SKM-1 treated with dmso at 0.1 percent for 144 hours (cell line): ENCODE results near the gene MRPL1.
"Not testable (repeated sequence)": the region's sequence is repeated elsewhere in the genome, so short reads cannot be mapped to it uniquely, and the experiment has no call there.

Experiments
- DNase-seq: peaks from one replicate; lab custom pipeline; 2025; ENCODE audit not compliant: unreplicated experiment; lab: John Stamatoyannopoulos, UW

Gene MRPL1

DNA sequence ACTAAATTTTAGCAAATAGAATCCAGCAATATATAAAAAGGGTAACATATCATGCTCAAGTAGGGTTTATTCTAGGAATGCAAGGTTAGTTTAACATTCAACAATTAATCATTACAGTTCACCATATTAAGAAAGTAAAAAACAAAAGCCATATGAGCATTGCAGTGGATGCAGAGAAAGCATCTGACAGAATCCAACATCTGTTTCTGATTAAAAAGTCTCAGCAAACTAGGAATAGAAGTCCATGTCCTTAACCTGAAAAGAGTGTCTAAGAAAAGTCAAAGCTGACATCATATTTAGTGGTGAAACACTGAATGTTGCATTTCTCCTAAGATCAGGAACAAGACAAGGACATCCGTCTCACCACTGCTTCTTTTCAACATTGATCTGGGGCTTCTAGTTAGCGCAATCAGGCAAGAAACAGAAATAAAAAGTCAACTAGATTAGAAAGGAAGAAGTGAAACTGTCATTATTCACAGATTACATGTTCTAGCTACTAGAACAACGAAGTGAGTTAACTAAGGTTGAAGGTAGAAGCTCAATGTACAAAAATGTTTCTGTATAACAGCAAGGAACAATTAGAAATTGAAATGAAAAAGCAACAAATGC lies 49.3 kb downstream of the MRPL1 start:
- DNase-seq = peak; percentile 45

DNA sequence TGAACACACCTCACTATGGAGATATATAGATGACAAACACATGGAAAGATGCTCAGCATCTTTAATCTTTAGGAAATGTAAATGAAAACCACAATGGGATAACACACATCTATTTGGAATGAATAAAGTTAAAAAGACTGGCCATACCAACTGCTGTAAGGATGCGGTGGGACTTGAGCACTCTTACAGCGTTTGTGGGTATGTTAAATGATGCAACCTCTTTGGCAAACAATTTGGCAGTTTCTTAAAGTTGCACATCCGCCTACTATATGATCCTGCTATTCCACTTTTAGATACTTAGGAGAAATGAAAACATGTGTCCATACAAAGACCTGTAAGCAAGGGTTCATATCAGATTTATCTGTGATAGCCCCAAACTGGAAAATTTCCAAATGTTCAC lies 50.7 kb downstream of the MRPL1 start:
- DNase-seq = no peak

DNA sequence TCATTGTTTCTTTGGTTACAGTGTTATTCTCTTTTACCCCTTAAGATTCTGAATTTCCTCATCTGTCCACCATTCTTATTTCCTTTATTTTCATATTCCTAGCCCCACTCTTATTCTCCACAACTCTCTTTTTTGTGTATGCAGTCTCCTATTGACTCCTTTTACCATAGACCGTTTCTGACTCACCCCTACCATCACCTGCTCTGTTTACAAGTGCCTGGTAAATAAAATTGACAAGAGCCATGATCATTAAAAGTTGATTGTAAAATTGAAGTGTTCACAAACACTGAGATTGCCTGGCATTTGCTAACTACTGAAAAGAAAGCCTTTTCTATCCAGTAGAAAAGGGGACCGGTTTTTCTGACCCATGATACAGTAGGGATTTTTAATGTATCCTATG lies 54.4 kb downstream of the MRPL1 start:
- no peak for DNase-seq

DNA sequence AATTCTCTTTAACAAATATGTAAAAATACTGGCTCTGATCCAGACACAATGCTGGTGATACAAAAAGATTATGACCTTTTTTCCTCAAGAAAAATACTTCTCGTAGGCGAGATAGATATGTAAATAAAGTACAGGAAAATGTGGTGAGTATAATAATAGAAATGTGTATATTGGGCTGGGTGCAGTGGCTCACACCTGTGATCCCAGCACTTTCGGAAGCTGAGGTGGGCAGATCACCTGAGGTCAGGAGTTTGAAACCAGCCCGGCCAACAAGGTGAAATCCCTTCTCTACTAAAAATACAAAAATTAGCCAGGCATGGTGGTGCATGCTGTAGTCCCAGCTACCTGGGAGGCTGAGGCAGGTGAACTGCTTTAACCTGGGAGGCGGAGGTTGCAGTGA lies 55.0 kb downstream of the MRPL1 start:
- no peak for DNase-seq

DNA sequence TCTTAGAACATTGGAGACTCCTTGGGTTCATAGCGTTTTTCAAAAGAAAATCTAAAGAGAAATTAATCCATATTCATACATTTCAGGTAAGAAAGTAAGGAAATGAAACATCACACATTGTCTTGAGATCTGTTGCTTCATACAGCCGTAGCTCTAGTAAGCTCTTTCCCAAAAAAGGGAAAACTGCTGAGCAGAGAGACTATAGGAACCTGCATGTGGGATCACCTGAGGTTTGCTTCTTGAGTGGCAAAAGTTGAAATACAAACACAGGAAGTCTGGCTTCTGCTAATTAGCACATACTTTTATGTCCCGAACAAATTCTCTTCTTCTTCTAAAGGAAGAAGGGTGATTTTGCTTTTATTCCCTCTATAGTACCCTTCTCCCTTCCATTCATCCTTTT lies 57.7 kb downstream of the MRPL1 start:
- DNase-seq = no peak

DNA sequence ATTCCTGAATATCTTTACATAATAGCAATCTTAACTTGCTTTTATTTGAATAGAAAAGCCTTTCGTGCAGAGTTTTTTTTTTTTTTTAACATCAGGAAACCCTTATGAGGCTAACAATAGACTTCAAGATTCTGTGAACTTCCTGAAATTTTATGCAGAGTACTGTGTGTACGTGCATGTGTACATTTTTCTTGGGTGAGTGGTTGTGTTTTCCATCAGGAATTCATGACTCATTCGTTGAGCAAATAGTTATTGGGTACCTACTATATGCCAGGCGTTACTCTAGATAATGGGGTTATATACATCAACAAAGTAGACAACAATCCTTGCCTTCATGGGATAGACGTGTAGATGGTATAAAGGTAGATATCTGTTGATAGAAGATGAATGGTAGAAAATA lies 59.1 kb downstream of the MRPL1 start:
- DNase-seq = no peak

DNA sequence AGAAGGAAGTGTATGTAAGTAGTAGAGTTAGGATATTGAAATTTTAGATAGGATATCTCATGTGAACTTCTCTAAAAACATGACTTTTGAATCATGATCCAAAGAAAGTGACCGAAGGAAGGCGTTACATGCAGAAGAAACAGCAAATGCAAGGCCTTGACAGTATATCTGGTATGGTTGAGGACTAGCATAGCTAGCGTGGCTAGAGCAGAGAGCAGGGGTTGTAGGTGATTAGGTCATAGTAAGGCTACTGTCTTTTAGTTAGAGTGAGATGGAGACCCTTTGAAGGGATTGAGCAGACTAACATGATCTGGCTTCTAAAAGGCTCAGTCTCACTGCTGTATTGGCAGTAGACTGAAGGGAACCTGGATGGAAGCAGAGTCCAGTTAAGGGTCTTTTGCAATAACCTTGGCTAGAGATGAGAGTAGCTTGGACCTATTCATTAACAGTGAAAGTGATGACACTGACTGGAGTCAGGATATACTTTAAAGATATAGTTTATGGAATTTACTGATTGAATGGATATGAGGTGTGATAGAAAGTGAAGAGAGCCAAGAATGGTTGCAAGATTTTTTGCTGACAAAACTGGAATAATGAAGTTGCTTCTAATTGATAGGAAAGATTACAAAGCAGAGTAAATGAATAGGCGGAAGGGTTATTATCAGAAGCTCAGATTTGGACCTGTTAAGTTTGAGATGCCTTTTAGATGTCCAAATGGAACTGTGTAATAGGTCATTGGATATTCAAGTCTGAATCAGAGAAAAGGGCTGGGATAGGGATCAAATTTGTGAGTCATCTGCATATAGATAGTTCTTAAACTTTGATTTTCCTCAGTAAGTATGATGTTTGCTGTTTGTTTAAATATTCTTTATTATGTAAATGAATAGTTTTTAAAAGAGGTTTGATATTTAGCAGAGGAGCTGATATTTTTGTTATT lies 59.8 kb downstream of the MRPL1 start:
- DNase-seq = no peak

DNA sequence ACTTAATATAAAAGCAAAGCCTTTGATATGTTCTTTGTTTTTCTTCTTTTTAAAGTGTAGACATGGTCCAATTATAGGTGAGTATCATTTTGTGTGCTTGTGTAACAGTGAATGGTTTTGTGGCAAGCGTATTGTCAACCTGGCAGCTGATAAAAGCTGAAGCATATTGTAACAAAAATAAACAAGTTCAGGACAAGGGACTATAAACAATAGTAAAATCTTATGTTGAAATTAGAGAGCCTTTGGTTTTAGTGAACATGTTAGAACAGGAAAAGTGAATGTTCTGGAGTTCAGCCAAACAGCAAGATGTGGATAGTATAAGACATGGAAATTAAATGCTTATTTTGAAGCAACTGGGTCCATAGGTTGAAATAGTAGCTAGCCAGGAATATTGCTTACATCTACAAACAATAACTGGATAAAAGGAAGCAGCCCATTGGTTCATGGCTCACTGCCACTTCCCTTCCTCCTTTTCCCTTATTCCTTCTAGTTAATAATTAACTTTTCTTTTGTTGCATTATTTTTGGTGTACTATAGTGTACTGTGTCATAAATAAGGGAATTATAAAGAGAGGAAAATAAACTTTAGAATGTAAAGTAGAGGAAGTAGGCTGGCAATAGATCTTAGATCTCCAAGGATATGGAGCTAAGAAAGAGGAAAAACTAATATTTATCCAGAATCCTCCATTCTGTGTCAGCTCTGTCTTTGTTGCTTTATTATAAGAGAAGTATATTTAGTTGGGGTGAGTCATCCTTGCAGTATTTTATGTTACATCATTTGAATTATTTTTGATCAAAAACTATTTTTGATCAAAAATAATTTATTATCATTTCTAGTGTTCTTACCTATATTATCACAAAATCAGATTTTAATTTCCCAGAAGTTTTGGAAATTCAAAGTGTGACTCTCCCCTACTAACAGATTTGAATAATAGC lies 65.6 kb downstream of the MRPL1 start:
- no peak for DNase-seq

DNA sequence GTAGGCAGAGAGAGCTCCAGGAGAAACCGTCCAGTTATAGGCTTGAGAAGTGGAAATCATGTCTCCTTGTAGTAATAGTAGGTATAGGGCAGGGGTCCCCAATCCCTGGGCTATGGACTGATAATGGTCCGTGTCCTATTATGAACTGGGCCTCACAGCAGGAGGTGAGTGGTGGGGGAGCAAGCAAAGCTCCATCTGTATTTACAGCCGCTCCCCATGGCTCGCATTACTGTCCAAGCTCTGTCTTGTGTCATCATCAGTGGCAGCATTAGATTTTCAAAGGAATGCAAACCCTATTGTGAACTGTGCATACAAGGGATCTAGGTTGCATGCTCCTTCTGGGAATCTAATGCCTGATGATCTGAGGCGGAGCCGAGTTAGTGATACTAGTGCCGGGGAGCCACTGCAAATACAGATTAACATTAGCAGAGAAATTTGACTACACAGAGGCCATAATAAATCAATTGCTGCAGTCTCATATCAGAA lies 67.6 kb downstream of the MRPL1 start:
- no peak for DNase-seq

DNA sequence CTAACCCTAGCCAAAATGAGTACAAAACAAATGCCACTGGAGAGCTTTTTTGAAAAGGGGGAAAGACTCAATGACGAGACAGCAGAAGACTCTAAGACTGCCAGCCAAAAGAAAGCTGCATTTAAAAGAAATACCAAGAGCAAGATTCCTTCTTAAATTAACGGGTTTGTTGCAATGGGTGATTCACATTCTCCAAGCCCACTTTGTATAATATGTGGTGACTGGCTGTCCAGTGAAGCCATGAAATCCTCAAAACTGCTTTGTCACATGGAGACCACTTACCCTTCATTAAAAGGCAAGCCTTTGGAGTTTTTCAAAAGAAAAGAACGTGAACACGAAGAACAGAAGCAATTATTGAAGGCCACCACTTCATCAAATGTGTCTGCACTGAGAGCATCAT lies 68.2 kb downstream of the MRPL1 start:
- no peak for DNase-seq

DNA sequence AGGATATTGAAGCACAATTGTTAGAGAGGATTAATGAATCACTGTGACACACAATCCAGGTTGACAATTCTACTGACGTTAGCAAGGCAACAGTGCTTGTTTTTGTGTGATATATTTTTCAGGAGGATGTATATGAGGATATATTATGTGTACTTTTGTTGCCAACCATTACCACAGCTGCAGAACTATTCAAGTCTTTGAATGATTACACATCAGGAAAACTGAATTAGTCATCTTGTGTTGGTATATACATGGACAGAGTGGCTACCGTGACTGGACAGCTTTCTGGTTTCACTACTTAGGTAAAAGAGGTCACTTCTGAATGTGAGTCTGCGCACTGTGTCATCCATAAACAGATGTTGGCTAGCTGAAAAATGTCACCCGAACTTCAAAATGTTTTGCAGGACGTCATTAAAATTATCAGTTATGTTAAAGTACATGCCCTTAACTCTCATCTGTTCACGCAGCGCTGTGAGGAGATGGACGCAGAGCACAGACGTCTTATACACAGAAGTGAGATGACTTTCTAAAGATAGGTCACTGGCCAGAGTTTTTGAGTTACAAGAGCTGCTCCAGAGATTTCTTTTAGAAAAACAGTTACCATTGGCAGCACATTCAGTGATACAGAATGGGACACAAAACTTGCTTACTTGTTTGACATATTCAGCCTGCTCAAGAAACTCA lies 69.0 kb downstream of the MRPL1 start:
- DNase-seq = no peak

DNA sequence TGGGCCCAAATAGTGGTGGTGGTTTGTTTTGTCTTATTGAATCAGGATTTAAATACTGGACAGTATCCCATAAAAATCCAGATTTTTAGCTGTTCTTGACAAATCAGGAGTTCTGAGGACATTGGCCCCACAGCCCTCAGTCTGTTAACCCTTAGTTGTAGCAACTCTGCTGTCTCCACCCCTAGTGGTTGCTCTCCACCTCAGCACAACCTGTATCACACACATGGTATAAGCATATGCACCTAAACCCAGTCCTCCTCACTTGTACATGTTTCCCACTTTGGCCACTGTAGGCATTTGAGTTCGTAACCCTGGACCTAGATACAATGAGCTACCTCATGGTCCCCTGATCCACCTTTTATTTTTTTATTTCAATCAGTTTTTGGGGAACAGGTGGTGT lies 75.9 kb downstream of the MRPL1 start:
- DNase-seq = no peak

DNA sequence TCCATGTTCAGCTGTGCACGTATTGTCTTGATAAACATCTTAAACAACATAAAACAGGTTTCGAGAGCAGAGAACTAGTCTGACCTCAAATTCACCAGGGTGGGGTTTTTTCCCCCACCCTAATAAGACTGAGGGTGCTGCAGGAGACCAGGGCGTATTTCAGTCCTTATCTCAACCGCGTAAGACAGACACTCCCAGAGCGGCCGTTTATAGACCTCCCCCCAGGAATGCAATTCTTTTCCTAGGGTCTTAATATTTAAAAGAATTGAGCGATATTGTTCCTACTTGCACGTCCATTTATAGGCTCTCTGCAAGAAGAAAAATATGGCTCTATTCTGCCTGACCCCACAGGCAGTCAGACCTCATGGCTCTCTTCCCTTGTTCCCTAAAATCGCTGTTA lies 83.3 kb downstream of the MRPL1 start:
- DNase-seq = not testable (repeated sequence)

DNA sequence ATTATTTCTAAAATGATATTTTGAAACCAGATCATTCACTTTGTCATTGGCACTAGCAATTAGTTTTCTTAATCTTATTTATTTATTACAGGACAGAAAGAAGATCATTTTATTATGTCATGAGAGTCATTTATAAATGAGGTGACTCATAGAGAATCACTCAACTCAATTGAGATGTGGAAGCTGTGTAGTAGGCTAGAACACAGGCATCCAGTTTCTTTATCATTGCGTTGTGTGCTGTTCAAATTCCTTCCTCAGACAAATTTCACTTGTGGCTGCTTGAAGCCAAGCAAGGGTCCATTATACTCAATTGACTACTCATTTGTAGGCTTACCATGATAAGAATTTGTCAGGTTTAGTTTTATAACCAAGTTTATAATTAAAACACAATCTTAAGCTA lies 87.6 kb downstream of the MRPL1 start:
- no peak for DNase-seq

DNA sequence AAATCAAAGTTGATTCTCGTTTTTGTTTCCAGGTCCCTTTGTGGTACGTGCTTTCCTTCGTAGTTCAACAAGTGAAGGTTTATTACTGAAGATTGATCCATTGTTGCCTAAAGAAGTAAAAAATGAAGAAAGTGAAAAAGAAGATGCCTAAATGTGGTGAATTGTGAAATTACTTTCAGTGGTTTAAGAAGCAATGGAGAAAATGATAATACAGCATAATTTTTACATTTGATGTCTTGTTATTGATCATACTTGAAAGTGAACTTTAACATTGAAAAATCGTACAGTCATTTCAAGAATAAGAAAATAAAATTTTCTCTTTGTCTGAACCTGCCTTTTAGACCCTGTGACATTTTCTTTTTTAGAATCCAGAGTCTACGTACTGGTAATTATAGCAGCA lies 89.8 kb downstream of the MRPL1 start:
- DNase-seq = no peak

DNA sequence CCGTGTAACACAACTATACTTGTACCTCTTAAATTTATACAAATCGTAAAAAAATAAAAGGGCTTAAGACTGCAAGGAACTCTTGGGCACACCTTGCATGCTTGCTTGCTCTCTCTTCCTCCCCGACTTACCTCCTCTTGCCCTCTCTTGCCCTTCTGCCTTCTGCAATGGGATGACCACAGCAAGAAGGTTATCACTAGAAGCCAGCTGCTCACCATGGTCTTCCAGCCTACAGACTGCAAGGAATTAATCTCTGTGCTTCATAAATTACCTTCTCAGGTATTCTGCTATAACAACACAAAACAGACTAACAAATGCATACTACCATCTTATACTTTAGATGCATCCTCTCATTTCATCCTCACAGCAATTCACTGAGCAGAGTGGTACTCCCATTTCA lies 92.1 kb downstream of the MRPL1 start:
- no peak for DNase-seq

DNA sequence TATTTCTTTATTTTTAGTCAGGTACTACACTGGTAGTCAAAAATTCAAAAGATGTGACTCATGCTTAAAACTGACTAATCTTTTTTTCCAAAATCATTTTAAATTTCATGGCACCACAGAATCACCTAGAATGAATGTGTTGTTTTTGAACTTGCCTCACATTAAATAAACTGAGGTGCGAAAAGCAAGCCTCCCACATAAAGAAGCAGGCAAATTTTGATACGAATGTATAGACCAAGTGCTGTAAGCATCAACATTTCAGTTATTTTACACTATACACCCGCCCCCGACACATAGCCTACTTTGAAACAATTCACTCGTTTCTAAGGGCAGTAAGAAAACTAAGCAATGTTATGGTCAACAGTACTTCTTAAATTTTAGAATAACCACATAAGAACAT lies 94.3 kb downstream of the MRPL1 start:
- DNase-seq = no peak

DNA sequence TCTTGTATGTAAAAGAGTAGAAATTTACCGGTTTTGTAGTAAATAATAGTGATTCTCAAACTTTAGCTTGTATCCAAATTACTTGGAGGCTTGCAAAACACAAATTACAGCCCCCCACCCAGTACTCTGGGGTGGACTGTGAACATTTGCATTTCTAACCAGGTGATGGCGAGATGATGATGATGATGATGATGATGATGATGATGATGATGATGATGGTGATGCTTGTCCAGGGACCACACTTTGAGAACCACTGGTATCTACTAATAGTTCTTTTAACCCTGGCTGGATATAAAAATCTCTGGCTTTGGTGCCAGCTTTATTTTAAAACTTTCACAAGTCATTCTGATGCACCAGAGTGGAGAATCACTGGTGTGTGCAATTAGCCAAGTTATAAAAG lies 96.3 kb downstream of the MRPL1 start:
- DNase-seq = no peak

DNA sequence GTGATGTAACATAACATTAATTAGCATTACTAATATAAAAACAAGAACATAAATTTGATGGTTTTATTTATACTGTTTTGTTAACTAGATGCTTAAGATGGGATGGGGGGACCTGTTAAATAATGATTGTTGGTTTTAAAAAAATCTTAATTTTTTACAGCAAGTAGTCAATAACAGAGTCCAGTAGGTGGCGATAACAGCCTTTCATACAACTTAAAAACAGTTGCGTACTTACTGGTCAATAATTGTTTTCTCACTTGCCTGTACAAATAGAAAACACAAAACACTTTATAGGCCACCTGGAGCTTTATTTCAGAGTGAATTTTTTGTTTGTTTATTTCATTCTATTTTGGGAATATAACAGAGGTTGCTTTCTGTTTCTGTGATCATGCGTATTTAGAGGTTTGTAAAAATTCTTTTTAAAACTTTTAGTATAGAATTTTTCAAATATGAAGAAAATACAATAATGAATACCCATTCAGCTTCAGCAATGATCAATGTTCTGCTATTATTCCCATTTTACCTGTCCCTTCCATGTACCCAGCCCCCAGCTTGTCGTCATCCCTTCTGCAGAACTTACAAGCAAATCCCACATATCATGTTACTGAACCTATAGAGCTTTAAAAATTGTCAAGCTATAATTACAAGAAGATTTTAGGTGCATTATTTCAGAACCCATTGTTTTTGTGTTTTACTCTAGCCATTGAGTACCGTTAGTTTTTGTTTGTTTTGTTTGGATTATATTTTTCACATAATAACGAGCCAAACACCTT lies 97.1 kb downstream of the MRPL1 start:
- DNase-seq = peak; percentile 12

DNA sequence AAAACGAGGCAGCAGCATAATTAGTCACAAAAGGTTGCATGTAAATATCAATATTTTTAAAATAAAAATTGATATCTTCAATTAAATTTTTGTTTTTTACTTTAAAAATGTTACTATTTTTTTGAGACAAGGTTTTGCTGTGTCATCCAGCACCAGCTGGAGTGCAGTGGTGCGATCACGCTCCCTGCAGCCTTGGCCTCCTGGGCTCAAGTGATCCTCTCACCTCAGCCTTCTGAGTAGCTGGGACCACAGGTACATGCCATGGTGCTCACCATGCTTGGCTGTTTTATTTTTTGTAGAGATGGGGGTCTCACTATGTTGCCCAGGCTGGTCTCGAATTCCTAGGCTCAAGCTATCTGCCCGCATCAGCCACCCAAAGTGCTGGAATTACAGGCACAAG lies 97.7 kb downstream of the MRPL1 start:
- DNase-seq = no peak
